Measurements from ENCODE around the gene DDX18.
"Not testable (repeated sequence)": the region's sequence is repeated elsewhere in the genome, so short reads cannot be mapped to it uniquely, and the experiment has no call there.

Gene DDX18

GRCh38 chr2:117814417-117815264 lies at the start of gene DDX18:
DDX18 (plus strand) TSS chr2:117814691; CDS start chr2:117814778, 87 bp downstream.
- DNase-seq (ENCODE audit: low spot score): peak; percentile 95
- FAIRE-seq: peak; percentile 97

- no peak for DNase-seq (ENCODE audit: low spot score)
- FAIRE-seq: peak; percentile 62
These were observed 43.8 kb upstream of the DDX18 start for GRCh38 chr2:117770730-117771129.

- no peak for DNase-seq (ENCODE audit: low spot score)
- FAIRE-seq: no peak
These were observed 42.4 kb upstream of the DDX18 start for GRCh38 chr2:117771969-117772630.

- peak; percentile 58 for FAIRE-seq
- DNase-seq (ENCODE audit: low spot score): no peak
These were observed 39.8 kb upstream of the DDX18 start for GRCh38 chr2:117774716-117775115.

- FAIRE-seq (no peak), DNase-seq (ENCODE audit: low spot score) (no peak)
These were observed 38.7 kb upstream of the DDX18 start for GRCh38 chr2:117775703-117776219.

GRCh38 chr2:117776888-117777287 lies 37.6 kb upstream of the DDX18 start:
- DNase-seq (ENCODE audit: low spot score) (no peak), FAIRE-seq (no peak)

- DNase-seq (ENCODE audit: low spot score): peak; percentile 44
- FAIRE-seq: no peak
These were observed 28.8 kb upstream of the DDX18 start for GRCh38 chr2:117785740-117786139.

GRCh38 chr2:117786520-117786919 lies 28.0 kb upstream of the DDX18 start:
- no peak for DNase-seq (ENCODE audit: low spot score)
- FAIRE-seq: no peak

GRCh38 chr2:117789505-117789904 lies 25.0 kb upstream of the DDX18 start:
- DNase-seq (ENCODE audit: low spot score) (no peak), FAIRE-seq (no peak)

- FAIRE-seq: no peak
- DNase-seq (ENCODE audit: low spot score): no peak
These were observed 19.8 kb upstream of the DDX18 start for GRCh38 chr2:117794668-117795067.

- FAIRE-seq: no peak
- DNase-seq (ENCODE audit: low spot score): no peak
These were observed 12.7 kb upstream of the DDX18 start for GRCh38 chr2:117801826-117802225.

GRCh38 chr2:117803644-117804325 lies 10.7 kb upstream of the DDX18 start:
- FAIRE-seq: not testable (repeated sequence)

GRCh38 chr2:117812443-117812842 lies 2.0 kb upstream of the DDX18 start:
- FAIRE-seq (no peak), DNase-seq (ENCODE audit: low spot score) (no peak)

More at GRCh38 chr2:117803644-117804325, 10.7 kb upstream of the DDX18 start:
- not testable (repeated sequence) for DNase-seq (ENCODE audit: low spot score)

GRCh38 chr2:117815946-117816345 lies 1.5 kb downstream of the DDX18 start:
- no peak for FAIRE-seq
- DNase-seq (ENCODE audit: low spot score): no peak

- no peak for FAIRE-seq
- DNase-seq (ENCODE audit: low spot score): no peak
These were observed 4.4 kb downstream of the DDX18 start for GRCh38 chr2:117818921-117819320.

GRCh38 chr2:117820444-117820843 lies 6.0 kb downstream of the DDX18 start:
- DNase-seq (ENCODE audit: low spot score) (no peak), FAIRE-seq (no peak)

GRCh38 chr2:117825437-117825836 lies 10.9 kb downstream of the DDX18 start:
- peak; percentile 77 for FAIRE-seq
- DNase-seq (ENCODE audit: low spot score): no peak

GRCh38 chr2:117827464-117827863 lies 13.0 kb downstream of the DDX18 start:
- not testable (repeated sequence) for FAIRE-seq; DNase-seq (ENCODE audit: low spot score)

- DNase-seq (ENCODE audit: low spot score) (no peak), FAIRE-seq (no peak)
These were observed 14.4 kb downstream of the DDX18 start for GRCh38 chr2:117828870-117829269.

GRCh38 chr2:117832332-117832731 lies 17.8 kb downstream of the DDX18 start:
- no peak for DNase-seq (ENCODE audit: low spot score)
- FAIRE-seq: no peak

- FAIRE-seq (peak; percentile 17), DNase-seq (ENCODE audit: low spot score) (peak; percentile 41)
These were observed 18.6 kb downstream of the DDX18 start for GRCh38 chr2:117832905-117833613.

Data from urothelium cell line (cell line).